Lung microvascular endothelial cell (primary cell): ENCODE results near the gene TTC34. TPM values are rescaled to one million over a fixed set of nuclear protein-coding genes. Genes with fewer than 3 reads are reported as not detected.
A peak's percentile ranks its signal among the peaks of the same experiment; 100 is the strongest.

Experiments
- DNase-seq, 2 donors: peaks; one replicate each; pipeline versions ENCODE4 v3.0.0 to v3.0.0-alpha.2; 2010; ENCODE audit warnings: low read depth in 2 of 2
- total RNA-seq: library from RNA; depleted of rRNA; stranded (reverse); fragments of >200 nt; gene quantifications from 2 replicates; pipeline ENCODE4 v1.2.1, GENCODE V29; 2014

Gene TTC34
- total RNA-seq, 1 donor from 2014 or later: under 0.01 TPM

DNA sequence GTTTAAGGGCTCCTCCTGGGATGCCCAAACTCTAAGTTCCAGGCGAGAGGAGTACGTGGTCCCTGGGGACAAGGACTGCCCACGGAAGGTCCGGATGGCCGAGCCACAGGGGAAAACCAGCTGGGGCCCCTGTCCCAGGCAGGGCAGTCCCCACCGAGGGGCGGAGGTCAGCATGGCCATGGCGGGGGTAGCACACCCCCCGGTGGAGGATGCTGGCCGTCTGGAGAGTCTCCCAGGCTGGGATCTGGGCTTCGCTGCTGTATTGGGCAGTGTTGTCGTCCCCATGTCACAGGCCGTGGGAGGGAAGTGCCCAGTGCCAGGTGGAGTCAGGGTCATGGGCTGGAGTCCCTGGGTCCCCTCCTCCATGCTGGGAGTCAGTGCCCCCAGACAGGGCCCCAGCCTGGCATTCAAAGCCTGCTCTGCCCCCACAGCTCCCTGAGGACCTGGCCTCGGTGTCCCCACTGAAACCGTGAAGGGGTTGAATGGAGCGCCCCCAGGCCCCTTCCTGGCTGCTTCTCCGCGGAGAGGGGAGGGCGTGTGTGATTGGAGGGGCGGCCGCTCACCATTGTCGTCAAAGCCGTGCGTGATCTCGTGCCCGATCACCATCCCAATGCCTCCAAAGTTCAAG lies 208.1 kb downstream of the TTC34 start:
- no peak for DNase-seq

DNA sequence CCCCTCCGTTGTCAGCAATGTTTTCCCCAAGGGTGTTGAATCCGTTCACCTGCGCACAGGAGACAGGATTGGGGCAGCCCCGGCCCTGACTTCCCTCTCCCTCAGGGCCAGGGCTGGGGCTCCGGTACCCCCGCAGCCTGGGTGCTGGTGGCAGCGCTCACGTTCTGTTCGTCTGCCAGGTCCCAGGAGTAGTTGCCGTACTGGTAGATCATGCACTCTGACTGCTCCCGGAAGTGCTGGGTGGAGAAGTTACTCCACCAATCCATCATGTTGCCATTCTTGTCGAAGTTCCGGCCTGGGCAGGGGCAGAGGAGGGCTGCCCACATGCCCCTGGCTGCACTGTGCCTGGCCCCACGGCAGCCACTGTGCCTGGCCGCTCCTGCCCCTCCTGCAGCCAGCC lies 208.8 kb downstream of the TTC34 start:
- DNase-seq: peak in 1 of 2 donors; percentile 29

DNA sequence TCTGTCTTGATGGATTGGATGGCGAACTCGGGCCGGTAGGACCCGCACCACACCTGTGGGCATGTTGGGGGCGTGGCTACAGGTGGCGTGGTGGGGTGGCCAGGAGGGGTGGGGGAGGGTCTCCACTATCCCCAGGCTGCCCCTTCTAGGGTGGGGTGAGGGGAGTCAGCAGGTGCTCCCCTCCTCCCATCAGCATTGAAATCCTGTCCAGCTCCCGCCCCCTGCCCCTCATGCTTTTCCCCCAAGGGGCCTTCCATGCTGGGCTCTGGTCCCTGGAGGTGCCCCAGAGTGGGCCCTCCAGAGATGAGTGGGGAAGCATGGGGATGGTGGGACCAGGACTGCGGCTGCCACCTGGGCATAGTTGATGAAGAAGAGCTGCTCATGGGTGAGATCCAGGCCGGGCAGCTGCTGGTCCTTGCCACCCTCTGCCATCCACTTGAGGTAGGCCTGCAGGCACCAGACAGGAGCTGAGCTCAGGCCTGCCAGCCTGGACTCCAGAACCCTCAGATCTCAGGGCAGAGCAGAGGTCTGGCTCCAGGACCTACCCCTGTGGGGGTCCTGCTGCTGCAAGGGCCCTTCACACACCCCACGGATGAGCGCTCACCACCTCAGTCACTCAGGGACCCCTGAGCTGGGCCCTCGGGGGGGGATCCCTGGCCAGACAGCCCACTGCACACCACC lies 209.8 kb downstream of the TTC34 start:
- DNase-seq: no peak

DNA sequence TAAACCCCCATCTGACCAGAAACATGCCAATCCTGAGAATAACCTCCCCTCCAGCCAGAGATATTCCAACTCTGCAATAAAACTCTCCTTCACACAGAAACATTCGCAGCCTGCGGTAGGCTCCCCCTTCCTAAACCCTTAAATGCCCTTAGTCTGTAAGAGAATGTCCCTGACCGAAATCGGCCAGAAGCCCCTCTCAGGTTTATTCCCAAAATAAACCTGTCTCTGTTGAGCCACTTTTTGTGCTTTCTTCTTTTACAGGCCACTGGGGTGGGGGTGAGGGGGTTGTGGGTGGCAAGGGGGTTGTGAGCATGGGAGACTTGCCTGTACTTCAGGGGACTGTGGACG lies 210.3 kb downstream of the TTC34 start:
- no peak for DNase-seq

GRCh38 chr1:2590233-2591141 lies 211.0 kb downstream of the TTC34 start:
- DNase-seq: no peak

GRCh38 chr1:2589431-2590232 lies 211.9 kb downstream of the TTC34 start:
- no peak for DNase-seq

GRCh38 chr1:2588661-2589430 lies 212.6 kb downstream of the TTC34 start:
- no peak for DNase-seq

DNA sequence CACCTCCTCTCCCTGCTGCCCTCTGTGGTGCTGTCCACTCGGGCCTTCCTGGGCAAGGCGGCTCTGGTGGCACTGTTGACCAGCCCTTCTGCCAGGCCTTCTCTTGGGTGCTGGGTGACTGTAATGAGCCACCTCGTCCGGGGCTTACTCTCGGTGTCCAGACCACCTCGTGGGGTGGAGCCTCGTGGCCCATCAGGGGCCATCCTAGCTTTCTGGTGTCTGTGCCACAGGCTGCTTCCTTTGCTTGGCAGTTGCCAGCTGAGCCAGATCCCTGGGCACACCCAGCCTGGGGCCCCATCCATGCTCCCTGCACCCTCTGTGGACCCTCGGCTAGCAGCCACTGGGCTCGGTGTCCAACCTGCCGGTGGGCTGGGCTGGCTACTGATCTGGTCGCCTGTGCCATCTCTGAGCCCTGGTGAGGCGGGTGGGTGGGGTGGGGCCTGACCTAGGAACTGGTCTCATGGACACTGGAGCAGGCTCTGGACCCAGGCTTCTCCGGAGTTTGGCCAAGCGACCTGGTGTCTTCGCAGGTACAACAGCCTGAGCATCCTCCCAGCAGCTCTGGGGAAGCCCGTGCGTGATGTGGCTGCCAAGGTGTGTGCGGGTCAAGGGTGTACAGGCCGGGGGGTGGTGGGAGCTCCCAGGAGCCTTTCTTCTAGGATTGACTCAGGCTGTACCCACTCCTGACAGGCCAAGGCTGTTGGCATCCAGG lies 213.5 kb downstream of the TTC34 start:
- DNase-seq: no peak

GRCh38 chr1:2587071-2587859 lies 214.2 kb downstream of the TTC34 start:
- peak in 1 of 2 donors; percentile 42 for DNase-seq

- peak; percentile 100 for DNase-seq
These were observed 215.1 kb downstream of the TTC34 start, which contains the start of gene PRXL2B for GRCh38 chr1:2586154-2587070. TSS of gene PRXL2B (plus strand) at chr1:2586777. CDS start at chr1:2586886, 109 bp downstream.

Other genes with a start within 250 kb of the TTC34 start
- 55.8 and 177 TPM in 2 replicates for gene TNFRSF14, start 245.3 kb downstream of the TTC34 start, total RNA-seq
- gene PRXL2B, start 214.9 kb downstream of the TTC34 start, total RNA-seq: 37.5 and 67.7 TPM in 2 replicates
- gene MMEL1, start 168.7 kb downstream of the TTC34 start, total RNA-seq: 1.4 and 2.8 TPM in 2 replicates
- not detected in 2 replicates for gene ACTRT2, start 219.8 kb upstream of the TTC34 start, total RNA-seq